Measurements from ENCODE around the gene CD3G. TPM values are rescaled to one million over a fixed set of nuclear protein-coding genes. Genes with fewer than 3 reads are reported as not detected.

Gene CD3G
- polyA plus RNA-seq (2013, experiment 1 of 2), result not detected
- polyA plus RNA-seq (2013, experiment 2 of 2), result not detected

- Histone ChIP-seq H2AFZ (ENCODE audit: low read depth, low read length) (no peak within 1 kb of the TSS), H3K4me1 (ENCODE audit: control insufficient read depth, insufficient read depth, low read depth, low read length) (no peaks in the 10 kb centered on the region), H2BK15ac (ENCODE audit: low read depth, poor library complexity, severe bottlenecking) (no peak within 1 kb of the TSS), H2BK5ac (ENCODE audit: low read depth, low read length, poor library complexity, severe bottlenecking) (no peak within 1 kb of the TSS), H3K4ac (ENCODE audit: low read depth in 1 of 2, low read length in 2 of 2) (no peak within 1 kb of the TSS), H2BK12ac (ENCODE audit: low read length in 2 of 2) (no peak within 1 kb of the TSS), H2AK5ac (ENCODE audit: low read length, severe bottlenecking) (no peak within 1 kb of the TSS), H3K4me2 (ENCODE audit: low read length, poor library complexity, severe bottlenecking) (no peak within 1 kb of the TSS), H3K9ac (ENCODE audit: low read length) (no peak within 1 kb of the TSS), H3K36me3 (ENCODE audit: control insufficient read depth in 1 of 2, insufficient read depth in 2 of 2, low read depth in 1 of 2, low read length in 2 of 2) (no peaks in the 10 kb centered on the region), H3K27me3 (ENCODE audit: control insufficient read depth in 1 of 2, insufficient read depth in 1 of 2, low read length in 2 of 2) (peaks cover 58 to 82% of the 10 kb centered on the region in 2 experiments), H4K91ac (ENCODE audit: low read length) (no peak within 1 kb of the TSS), H3K18ac (ENCODE audit: low read depth in 1 of 2, low read length in 2 of 2) (no peak within 1 kb of the TSS), H3K79me1 (replicated peaks; ENCODE audit: low read length, poor library complexity, severe bottlenecking) (no peaks in the 10 kb centered on the region), H3K14ac (ENCODE audit: low read length in 2 of 2) (no peak within 1 kb of the TSS), H3K4me3 (ENCODE audit: insufficient read depth in 1 of 2, low read depth in 1 of 2, low read length in 2 of 2) (no peak within 1 kb of the TSS), H2BK120ac (ENCODE audit: low read depth, low read length) (no peak within 1 kb of the TSS), H4K8ac (ENCODE audit: low read length) (no peak within 1 kb of the TSS), H3K23ac (ENCODE audit: low read length in 2 of 2) (no peak within 1 kb of the TSS), H3K9me3 (ENCODE audit: control insufficient read depth, low read length) (no peaks in the 10 kb centered on the region), H3K27ac (ENCODE audit: low read length, poor library complexity, severe bottlenecking) (no peak within 1 kb of the TSS)
- no peak for DNase-seq
- 73% methylated on average over 6 of the region's 6 CpGs for WGBS
These were observed at the start of gene CD3G for GRCh38 chr11:118343981-118344515. TSS of gene CD3G (plus strand) at chr11:118344344. CDS start at chr11:118344424, 80 bp downstream.

DNA sequence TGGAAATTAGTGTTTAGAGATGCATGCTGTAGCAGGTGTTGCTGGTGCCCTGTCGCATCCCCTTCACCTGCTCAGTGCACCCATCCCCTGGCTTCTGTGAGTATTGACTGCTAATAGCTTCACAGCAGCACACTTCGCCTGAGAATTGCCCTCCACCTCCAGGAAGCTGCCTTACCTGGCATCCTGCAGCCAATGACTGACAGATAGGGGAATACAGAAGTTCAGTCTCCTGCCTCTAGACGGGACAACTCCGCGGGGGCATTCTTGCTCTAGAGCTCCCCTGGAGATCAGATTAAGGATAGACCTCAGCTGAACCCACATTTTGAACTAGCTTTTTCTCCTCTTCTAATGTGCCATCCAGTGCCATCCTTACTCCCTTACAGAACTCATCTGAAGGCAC lies 48.9 kb upstream of the CD3G start:
- Histone ChIP-seq H2AK5ac (ENCODE audit: low read length, severe bottlenecking) (no peak overlapping the region), H3K4me3 (ENCODE audit: insufficient read depth in 1 of 2, low read depth in 1 of 2, low read length in 2 of 2) (no peak overlapping the region), H3K18ac (ENCODE audit: low read depth in 1 of 2, low read length in 2 of 2) (no peak overlapping the region), H3K14ac (ENCODE audit: low read length in 2 of 2) (no peak overlapping the region), H3K4ac (ENCODE audit: low read depth in 1 of 2, low read length in 2 of 2) (no peak overlapping the region), H3K36me3 (ENCODE audit: control insufficient read depth in 1 of 2, insufficient read depth in 2 of 2, low read depth in 1 of 2, low read length in 2 of 2) (no peaks in the 10 kb centered on the region), H3K4me2 (ENCODE audit: low read length, poor library complexity, severe bottlenecking) (no peak overlapping the region), H3K9me3 (ENCODE audit: control insufficient read depth, low read length) (no peaks in the 10 kb centered on the region), H2AFZ (ENCODE audit: low read depth, low read length) (no peak overlapping the region), H3K27me3 (ENCODE audit: control insufficient read depth in 1 of 2, insufficient read depth in 1 of 2, low read length in 2 of 2) (peaks cover 3 to 28% of the 10 kb centered on the region in 2 experiments), H2BK12ac (ENCODE audit: low read length in 2 of 2) (no peak overlapping the region), H2BK15ac (ENCODE audit: low read depth, poor library complexity, severe bottlenecking) (no peak overlapping the region), H4K8ac (ENCODE audit: low read length) (no peak overlapping the region), H3K27ac (ENCODE audit: low read length, poor library complexity, severe bottlenecking) (no peak overlapping the region), H4K91ac (ENCODE audit: low read length) (no peak overlapping the region), H3K4me1 (ENCODE audit: control insufficient read depth, insufficient read depth, low read depth, low read length) (no peaks in the 10 kb centered on the region), H3K79me1 (replicated peaks; ENCODE audit: low read length, poor library complexity, severe bottlenecking) (no peaks in the 10 kb centered on the region), H2BK120ac (ENCODE audit: low read depth, low read length) (no peak overlapping the region), H3K9ac (ENCODE audit: low read length) (no peak overlapping the region), H3K23ac (ENCODE audit: low read length in 2 of 2) (no peak overlapping the region), H2BK5ac (ENCODE audit: low read depth, low read length, poor library complexity, severe bottlenecking) (no peak overlapping the region)
- DNase-seq, result no peak
- 34% methylated on average over 5 of the region's 5 CpGs for WGBS

GRCh38 chr11:118295815-118296454 lies 48.2 kb upstream of the CD3G start:
- no peak overlapping the region for H2BK15ac ChIP-seq (ENCODE audit: low read depth, poor library complexity, severe bottlenecking)
- no peak overlapping the region for H4K91ac ChIP-seq (ENCODE audit: low read length)
- H3K4me2 ChIP-seq (ENCODE audit: low read length, poor library complexity, severe bottlenecking), result no peak overlapping the region
- peaks cover 10 to 27% of the 10 kb centered on the region in 2 experiments for H3K27me3 ChIP-seq (ENCODE audit: control insufficient read depth in 1 of 2, insufficient read depth in 1 of 2, low read length in 2 of 2)
- H2AFZ ChIP-seq (ENCODE audit: low read depth, low read length), result no peak overlapping the region
- no peaks in the 10 kb centered on the region for H3K4me1 ChIP-seq (ENCODE audit: control insufficient read depth, insufficient read depth, low read depth, low read length)
- no peak overlapping the region for H3K9ac ChIP-seq (ENCODE audit: low read length)
- no peak overlapping the region for H2BK12ac ChIP-seq (ENCODE audit: low read length in 2 of 2)
- no peak overlapping the region for H3K14ac ChIP-seq (ENCODE audit: low read length in 2 of 2)
- H2BK5ac ChIP-seq (ENCODE audit: low read depth, low read length, poor library complexity, severe bottlenecking), result no peak overlapping the region
- no peak overlapping the region for H2AK5ac ChIP-seq (ENCODE audit: low read length, severe bottlenecking)
- H4K8ac ChIP-seq (ENCODE audit: low read length), result no peak overlapping the region
- H3K9me3 ChIP-seq (ENCODE audit: control insufficient read depth, low read length), result no peaks in the 10 kb centered on the region
- H3K23ac ChIP-seq (ENCODE audit: low read length in 2 of 2), result no peak overlapping the region
- H3K4ac ChIP-seq (ENCODE audit: low read depth in 1 of 2, low read length in 2 of 2), result no peak overlapping the region
- H3K79me1 ChIP-seq (replicated peaks; ENCODE audit: low read length, poor library complexity, severe bottlenecking), result no peaks in the 10 kb centered on the region
- H3K4me3 ChIP-seq (ENCODE audit: insufficient read depth in 1 of 2, low read depth in 1 of 2, low read length in 2 of 2), result no peak overlapping the region
- no peaks in the 10 kb centered on the region for H3K36me3 ChIP-seq (ENCODE audit: control insufficient read depth in 1 of 2, insufficient read depth in 2 of 2, low read depth in 1 of 2, low read length in 2 of 2)
- H3K18ac ChIP-seq (ENCODE audit: low read depth in 1 of 2, low read length in 2 of 2), result no peak overlapping the region
- H3K27ac ChIP-seq (ENCODE audit: low read length, poor library complexity, severe bottlenecking), result no peak overlapping the region
- WGBS, result 55% methylated on average over 3 of the region's 3 CpGs
- DNase-seq, result peak; percentile 16
- no peak overlapping the region for H2BK120ac ChIP-seq (ENCODE audit: low read depth, low read length)

GRCh38 chr11:118301600-118302195 lies 42.4 kb upstream of the CD3G start:
- 79% methylated on average over 8 of the region's 8 CpGs for WGBS
- H2BK5ac ChIP-seq (ENCODE audit: low read depth, low read length, poor library complexity, severe bottlenecking), result no peak overlapping the region

More at GRCh38 chr11:118301600-118302195, 42.4 kb upstream of the CD3G start:
- H3K4me1 ChIP-seq (ENCODE audit: control insufficient read depth, insufficient read depth, low read depth, low read length), result no peaks in the 10 kb centered on the region
- no peak overlapping the region for H3K18ac ChIP-seq (ENCODE audit: low read depth in 1 of 2, low read length in 2 of 2)
- no peak overlapping the region for H3K4me3 ChIP-seq (ENCODE audit: insufficient read depth in 1 of 2, low read depth in 1 of 2, low read length in 2 of 2)
- H4K8ac ChIP-seq (ENCODE audit: low read length), result no peak overlapping the region
- no peak overlapping the region for H2AK5ac ChIP-seq (ENCODE audit: low read length, severe bottlenecking)
- H3K27me3 ChIP-seq (ENCODE audit: control insufficient read depth in 1 of 2, insufficient read depth in 1 of 2, low read length in 2 of 2), result peaks cover 30 to 43% of the 10 kb centered on the region in 2 experiments
- DNase-seq, result no peak
- H3K4me2 ChIP-seq (ENCODE audit: low read length, poor library complexity, severe bottlenecking), result no peak overlapping the region
- H2BK120ac ChIP-seq (ENCODE audit: low read depth, low read length), result no peak overlapping the region
- H2AFZ ChIP-seq (ENCODE audit: low read depth, low read length), result no peak overlapping the region
- H3K27ac ChIP-seq (ENCODE audit: low read length, poor library complexity, severe bottlenecking), result no peak overlapping the region
- H2BK12ac ChIP-seq (ENCODE audit: low read length in 2 of 2), result no peak overlapping the region
- no peak overlapping the region for H3K9ac ChIP-seq (ENCODE audit: low read length)
- H3K79me1 ChIP-seq (replicated peaks; ENCODE audit: low read length, poor library complexity, severe bottlenecking), result no peaks in the 10 kb centered on the region
- no peak overlapping the region for H3K23ac ChIP-seq (ENCODE audit: low read length in 2 of 2)
- no peaks in the 10 kb centered on the region for H3K9me3 ChIP-seq (ENCODE audit: control insufficient read depth, low read length)
- H3K36me3 ChIP-seq (ENCODE audit: control insufficient read depth in 1 of 2, insufficient read depth in 2 of 2, low read depth in 1 of 2, low read length in 2 of 2), result no peaks in the 10 kb centered on the region
- H2BK15ac ChIP-seq (ENCODE audit: low read depth, poor library complexity, severe bottlenecking), result no peak overlapping the region
- no peak overlapping the region for H3K4ac ChIP-seq (ENCODE audit: low read depth in 1 of 2, low read length in 2 of 2)
- H4K91ac ChIP-seq (ENCODE audit: low read length), result no peak overlapping the region
- no peak overlapping the region for H3K14ac ChIP-seq (ENCODE audit: low read length in 2 of 2)
